NCI-H1694 (cell line): ENCODE measurements around the gene PI4KA.
"Not testable (repeated sequence)": the region's sequence is repeated elsewhere in the genome, so short reads cannot be mapped to it uniquely, and the experiment has no call there.

Source experiments
- DNase-seq: peaks from one replicate; lab custom pipeline; 2025; lab: John Stamatoyannopoulos, UW

The PI4KA gene

GRCh38 chr22:20748731-20749428 is 109.7 kb downstream of the PI4KA start:
- DNase-seq = no peak

GRCh38 chr22:20748082-20748481 is 110.5 kb downstream of the PI4KA start:
- no peak for DNase-seq

- no peak for DNase-seq
Observed at GRCh38 chr22:20747223-20747622, 111.4 kb downstream of the PI4KA start.

- DNase-seq = no peak
Observed at GRCh38 chr22:20746431-20747189, 112.0 kb downstream of the PI4KA start.

- no peak for DNase-seq
Observed at GRCh38 chr22:20745119-20745518, 113.5 kb downstream of the PI4KA start.

GRCh38 chr22:20744456-20744855 is 114.2 kb downstream of the PI4KA start:
- DNase-seq = no peak

GRCh38 chr22:20742764-20743163 is 115.8 kb downstream of the PI4KA start:
- no peak for DNase-seq

- peak; percentile 61 for DNase-seq
Observed at GRCh38 chr22:20741634-20742581, 116.7 kb downstream of the PI4KA start.

- DNase-seq = no peak
Observed at GRCh38 chr22:20741008-20741633, 117.5 kb downstream of the PI4KA start.

GRCh38 chr22:20740222-20740951 is 118.2 kb downstream of the PI4KA start:
- no peak for DNase-seq

GRCh38 chr22:20738394-20739089 is 120.1 kb downstream of the PI4KA start:
- DNase-seq = no peak

GRCh38 chr22:20736891-20737290 is 121.7 kb downstream of the PI4KA start:
- DNase-seq = not testable (repeated sequence)

- not testable (repeated sequence) for DNase-seq
Observed at GRCh38 chr22:20735356-20736162, 123.1 kb downstream of the PI4KA start.

- not testable (repeated sequence) for DNase-seq
Observed at GRCh38 chr22:20732431-20732830, 126.2 kb downstream of the PI4KA start.

- DNase-seq = no peak
Observed at GRCh38 chr22:20729194-20729593, 129.4 kb downstream of the PI4KA start.

- peak; percentile 51 for DNase-seq
Observed at GRCh38 chr22:20728523-20729190, 130.0 kb downstream of the PI4KA start.

- DNase-seq = no peak
Observed at GRCh38 chr22:20727118-20728015, 131.2 kb downstream of the PI4KA start.

- no peak for DNase-seq
Observed at GRCh38 chr22:20725987-20726558, 132.5 kb downstream of the PI4KA start.
